HEK293 (cell line): ENCODE results near the gene GRHL3.

Experiments
- CTCF ChIA-PET: fragments of 350-600 bp; formaldehyde crosslinking; extraction: SDS; loops from one replicate; lab custom pipeline; 2021; ENCODE audit warnings: antibody characterized with exemption; lab: Yijun Ruan, JAX
- POLR2A ChIA-PET: fragments of 300-600 bp; formaldehyde crosslinking; extraction: SDS; loops from one replicate; lab custom pipeline; 2020; ENCODE audit warnings: antibody characterized with exemption, inconsistent platforms; lab: Yijun Ruan, JAX
- H3K27ac ChIP-seq: fragments of 200-500 bp; sonication (Bioruptor generic); 2 replicates; pipeline ENCODE4 v1.5.1; 2014; ENCODE audit warnings: low read depth, low read length, control low read depth, inconsistent platforms; ENCODE audit errors: extremely low read depth
- H3K36me3 ChIP-seq, 2 experiments: fragments of 200-500 bp in 1 of 2; sonication (Bioruptor generic) in 1 of 2; 1 replicate in 1 of 2; 2 replicates in 1 of 2; pipeline ENCODE4 v1.5.1; 2014 to 2017; ENCODE audit warnings: inconsistent platforms in 2 of 2, low read length in 2 of 2; ENCODE audit not compliant: control insufficient read depth in 2 of 2, insufficient read depth in 1 of 2
- H3K4me1 ChIP-seq: fragments of 200-500 bp; sonication (Bioruptor generic); 2 replicates; pipeline ENCODE4 v1.5.1; 2014; ENCODE audit warnings: mild to moderate bottlenecking, low read length, inconsistent platforms; ENCODE audit not compliant: control insufficient read depth, insufficient read depth
- H3K4me3 ChIP-seq: 2 replicates; pipeline ENCODE4 v1.5.1; 2011; ENCODE audit warnings: low read depth, mild to moderate bottlenecking, control low read depth, low read length, moderate library complexity
- H3K9me3 ChIP-seq: fragments of 200-500 bp; sonication (Bioruptor generic); 2 replicates; pipeline ENCODE4 v1.5.1; 2014; ENCODE audit warnings: low read depth, low read length, inconsistent platforms; ENCODE audit not compliant: control insufficient read depth, insufficient read depth
- AEBP2 ChIP-seq: fragments of 450-650 bp; formaldehyde crosslinking; IDR thresholded peaks from 2 replicates; pipeline ENCODE4 v1.5.1; 2016; ENCODE audit warnings: missing biosample characterization, missing genetic modification characterization, borderline replicate concordance
- KLF1 ChIP-seq: fragments of 450-650 bp; formaldehyde crosslinking; IDR thresholded peaks from 2 replicates; pipeline ENCODE4 v1.5.1; 2016; ENCODE audit warnings: missing biosample characterization, missing genetic modification characterization
- MZF1 ChIP-seq: fragments of 450-650 bp; formaldehyde crosslinking; IDR thresholded peaks from 2 replicates; pipeline ENCODE4 v1.5.1; 2017; ENCODE audit warnings: missing biosample characterization, missing genetic modification characterization, borderline replicate concordance
- ZBTB17 ChIP-seq: fragments of 450-650 bp; formaldehyde crosslinking; IDR thresholded peaks from 2 replicates; pipeline ENCODE4 v1.5.1; 2016; ENCODE audit warnings: missing biosample characterization, missing genetic modification characterization
- ZFP41 ChIP-seq: fragments of 450-650 bp; formaldehyde crosslinking; IDR thresholded peaks from 2 replicates; pipeline ENCODE4 v1.5.1; 2016; ENCODE audit warnings: missing biosample characterization, missing genetic modification characterization, borderline replicate concordance
- ZNF10 ChIP-seq: fragments of 450-650 bp; formaldehyde crosslinking; IDR thresholded peaks from 2 replicates; pipeline ENCODE4 v1.5.1; 2017; ENCODE audit warnings: missing biosample characterization, missing genetic modification characterization
- ZNF175 ChIP-seq: fragments of 450-650 bp; formaldehyde crosslinking; IDR thresholded peaks from 2 replicates; pipeline ENCODE4 v1.5.1; 2016; ENCODE audit warnings: missing biosample characterization, missing genetic modification characterization
- ZNF239 ChIP-seq: fragments of 450-650 bp; formaldehyde crosslinking; IDR thresholded peaks from 2 replicates; pipeline ENCODE4 v1.5.1; 2016; ENCODE audit warnings: missing biosample characterization, missing genetic modification characterization
- ZNF292 ChIP-seq: fragments of 450-650 bp; formaldehyde crosslinking; IDR thresholded peaks from 2 replicates; pipeline ENCODE4 v1.5.1; 2016; ENCODE audit warnings: low read depth, missing biosample characterization, missing genetic modification characterization, borderline replicate concordance
- ZNF302 ChIP-seq: fragments of 450-650 bp; formaldehyde crosslinking; IDR thresholded peaks from 2 replicates; pipeline ENCODE4 v1.5.1; 2016; ENCODE audit warnings: missing biosample characterization, missing genetic modification characterization, low read depth
- ZNF350 ChIP-seq: fragments of 450-650 bp; formaldehyde crosslinking; IDR thresholded peaks from 2 replicates; pipeline ENCODE4 v1.5.0; 2017; ENCODE audit warnings: missing biosample characterization, mild to moderate bottlenecking, missing genetic modification characterization
- ZNF398 ChIP-seq: fragments of 450-650 bp; formaldehyde crosslinking; IDR thresholded peaks from 2 replicates; pipeline ENCODE4 v1.5.1; 2017; ENCODE audit warnings: missing biosample characterization, missing genetic modification characterization
- ZNF473 ChIP-seq: fragments of 450-650 bp; formaldehyde crosslinking; IDR thresholded peaks from 2 replicates; pipeline ENCODE4 v1.5.1; 2017; ENCODE audit warnings: missing biosample characterization, missing genetic modification characterization
- ZNF600 ChIP-seq: fragments of 450-650 bp; formaldehyde crosslinking; IDR thresholded peaks from 2 replicates; pipeline ENCODE4 v1.5.1; 2016; ENCODE audit warnings: missing biosample characterization, missing genetic modification characterization
- TF ChIP-seq, protein P1 (sequence below): fragments of 450-650 bp; formaldehyde crosslinking; IDR thresholded peaks from 2 replicates; pipeline ENCODE4 v1.5.1; 2017; ENCODE audit warnings: missing biosample characterization, missing genetic modification characterization
- TF ChIP-seq, protein P2 (sequence below): fragments of 450-650 bp; formaldehyde crosslinking; IDR thresholded peaks from 2 replicates; pipeline ENCODE4 v1.5.1; 2016; ENCODE audit warnings: missing biosample characterization, missing genetic modification characterization, low read depth
- TF ChIP-seq, protein P3 (sequence below): fragments of 450-650 bp; formaldehyde crosslinking; IDR thresholded peaks from 2 replicates; pipeline ENCODE4 v1.5.1; 2016; ENCODE audit warnings: missing biosample characterization, missing genetic modification characterization
- TF ChIP-seq, protein P4 (sequence below): fragments of 450-650 bp; formaldehyde crosslinking; IDR thresholded peaks from 2 replicates; pipeline ENCODE4 v1.5.1; 2016; ENCODE audit warnings: missing biosample characterization, missing genetic modification characterization
- TF ChIP-seq, protein P5 (sequence below): fragments of 450-650 bp; IDR thresholded peaks from 2 replicates; pipeline ENCODE4 v1.5.1; 2018; ENCODE audit warnings: missing biosample characterization, missing genetic modification characterization

GRHL3 gene

DNA sequence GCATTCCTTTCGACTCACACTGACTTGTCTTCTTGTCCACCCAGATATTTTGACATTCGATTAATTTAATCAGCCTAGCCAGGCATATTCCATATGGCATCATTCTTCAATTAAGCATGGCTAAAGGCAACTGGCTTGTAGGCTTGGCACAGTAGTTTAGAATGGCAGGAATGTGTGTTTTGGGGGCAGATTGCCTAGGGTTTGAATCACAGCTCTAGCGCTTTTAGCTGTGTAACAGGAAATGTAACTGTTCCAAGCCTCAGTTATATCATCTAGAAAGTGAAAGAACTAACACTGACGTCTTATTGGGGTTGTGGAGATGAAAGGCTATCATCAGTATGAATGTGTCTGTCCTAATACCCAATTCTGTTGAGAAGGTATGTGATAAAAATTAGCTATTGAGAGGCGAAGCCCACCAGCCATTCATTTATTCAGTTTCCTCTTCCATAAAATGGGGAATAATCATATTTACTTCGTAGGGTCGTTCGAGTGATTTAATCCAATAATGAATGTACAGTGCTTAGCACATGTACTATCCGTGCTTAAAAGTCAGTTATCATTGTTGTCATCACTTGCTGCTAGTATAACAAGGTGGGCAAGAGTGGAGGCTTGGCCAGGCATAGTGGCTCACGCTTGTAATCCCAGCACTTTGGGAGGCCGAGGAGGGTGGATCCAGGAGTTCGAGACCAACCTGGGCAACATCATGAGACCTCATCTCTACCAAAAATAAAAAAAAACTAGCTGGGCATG is 41.6 kb upstream of the GRHL3 start:
- no peaks in the 10 kb centered on the region for H3K36me3 ChIP-seq
- H3K9me3 ChIP-seq, result no peaks in the 10 kb centered on the region
- TF ChIP-seq ZNF600 (no peak), KLF1 (tag by site-specific recombination) (no peak), ZNF302 (tag by site-specific recombination) (no peak), ZNF10 (no peak), ZNF239 (no peak)
- TF ChIP-seq, protein P1, sequence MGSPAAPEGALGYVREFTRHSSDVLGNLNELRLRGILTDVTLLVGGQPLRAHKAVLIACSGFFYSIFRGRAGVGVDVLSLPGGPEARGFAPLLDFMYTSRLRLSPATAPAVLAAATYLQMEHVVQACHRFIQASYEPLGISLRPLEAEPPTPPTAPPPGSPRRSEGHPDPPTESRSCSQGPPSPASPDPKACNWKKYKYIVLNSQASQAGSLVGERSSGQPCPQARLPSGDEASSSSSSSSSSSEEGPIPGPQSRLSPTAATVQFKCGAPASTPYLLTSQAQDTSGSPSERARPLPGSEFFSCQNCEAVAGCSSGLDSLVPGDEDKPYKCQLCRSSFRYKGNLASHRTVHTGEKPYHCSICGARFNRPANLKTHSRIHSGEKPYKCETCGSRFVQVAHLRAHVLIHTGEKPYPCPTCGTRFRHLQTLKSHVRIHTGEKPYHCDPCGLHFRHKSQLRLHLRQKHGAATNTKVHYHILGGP, result no peak
- TF ChIP-seq, protein P2, sequence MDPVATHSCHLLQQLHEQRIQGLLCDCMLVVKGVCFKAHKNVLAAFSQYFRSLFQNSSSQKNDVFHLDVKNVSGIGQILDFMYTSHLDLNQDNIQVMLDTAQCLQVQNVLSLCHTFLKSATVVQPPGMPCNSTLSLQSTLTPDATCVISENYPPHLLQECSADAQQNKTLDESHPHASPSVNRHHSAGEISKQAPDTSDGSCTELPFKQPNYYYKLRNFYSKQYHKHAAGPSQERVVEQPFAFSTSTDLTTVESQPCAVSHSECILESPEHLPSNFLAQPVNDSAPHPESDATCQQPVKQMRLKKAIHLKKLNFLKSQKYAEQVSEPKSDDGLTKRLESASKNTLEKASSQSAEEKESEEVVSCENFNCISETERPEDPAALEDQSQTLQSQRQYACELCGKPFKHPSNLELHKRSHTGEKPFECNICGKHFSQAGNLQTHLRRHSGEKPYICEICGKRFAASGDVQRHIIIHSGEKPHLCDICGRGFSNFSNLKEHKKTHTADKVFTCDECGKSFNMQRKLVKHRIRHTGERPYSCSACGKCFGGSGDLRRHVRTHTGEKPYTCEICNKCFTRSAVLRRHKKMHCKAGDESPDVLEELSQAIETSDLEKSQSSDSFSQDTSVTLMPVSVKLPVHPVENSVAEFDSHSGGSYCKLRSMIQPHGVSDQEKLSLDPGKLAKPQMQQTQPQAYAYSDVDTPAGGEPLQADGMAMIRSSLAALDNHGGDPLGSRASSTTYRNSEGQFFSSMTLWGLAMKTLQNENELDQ (tag by site-specific recombination), result no peak
- TF ChIP-seq, protein P3, sequence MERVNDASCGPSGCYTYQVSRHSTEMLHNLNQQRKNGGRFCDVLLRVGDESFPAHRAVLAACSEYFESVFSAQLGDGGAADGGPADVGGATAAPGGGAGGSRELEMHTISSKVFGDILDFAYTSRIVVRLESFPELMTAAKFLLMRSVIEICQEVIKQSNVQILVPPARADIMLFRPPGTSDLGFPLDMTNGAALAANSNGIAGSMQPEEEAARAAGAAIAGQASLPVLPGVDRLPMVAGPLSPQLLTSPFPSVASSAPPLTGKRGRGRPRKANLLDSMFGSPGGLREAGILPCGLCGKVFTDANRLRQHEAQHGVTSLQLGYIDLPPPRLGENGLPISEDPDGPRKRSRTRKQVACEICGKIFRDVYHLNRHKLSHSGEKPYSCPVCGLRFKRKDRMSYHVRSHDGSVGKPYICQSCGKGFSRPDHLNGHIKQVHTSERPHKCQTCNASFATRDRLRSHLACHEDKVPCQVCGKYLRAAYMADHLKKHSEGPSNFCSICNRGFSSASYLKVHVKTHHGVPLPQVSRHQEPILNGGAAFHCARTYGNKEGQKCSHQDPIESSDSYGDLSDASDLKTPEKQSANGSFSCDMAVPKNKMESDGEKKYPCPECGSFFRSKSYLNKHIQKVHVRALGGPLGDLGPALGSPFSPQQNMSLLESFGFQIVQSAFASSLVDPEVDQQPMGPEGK, result no peak
- no peaks in the 10 kb centered on the region for H3K4me1 ChIP-seq
- no peak overlapping the region for H3K27ac ChIP-seq
- no peak overlapping the region for H3K4me3 ChIP-seq
- POLR2A ChIA-PET, result no interaction called here
- CTCF ChIA-PET, result interaction anchor here (1.6 kb wide), 1 partner anchor 114 kb away, joined by 5 read pairs; no protein-coding TSS in a partner anchor

- POLR2A ChIA-PET, result no interaction called here
- CTCF ChIA-PET, result interaction anchor here (1.6 kb wide), 1 partner anchor 113 kb away, joined by 5 read pairs; no protein-coding TSS in a partner anchor
- Histone ChIP-seq H3K4me1 (peaks cover 4% of the 10 kb centered on the region; the same call in 1 of the 2 replicates), H3K36me3 (no peaks in the 10 kb centered on the region), H3K9me3 (no peaks in the 10 kb centered on the region), H3K27ac (no peak overlapping the region), H3K4me3 (no peak overlapping the region)
- TF ChIP-seq ZNF473 (no peak), ZNF398 (tag by site-specific recombination) (no peak), ZNF175 (tag by site-specific recombination) (no peak), ZFP41 (tag by site-specific recombination) (no peak), AEBP2 (tag by site-specific recombination) (no peak), MZF1 (no peak), ZBTB17 (tag by site-specific recombination) (no peak), ZNF350 (tag by site-specific recombination) (no peak), ZNF292 (no peak)
- TF ChIP-seq, protein P4, sequence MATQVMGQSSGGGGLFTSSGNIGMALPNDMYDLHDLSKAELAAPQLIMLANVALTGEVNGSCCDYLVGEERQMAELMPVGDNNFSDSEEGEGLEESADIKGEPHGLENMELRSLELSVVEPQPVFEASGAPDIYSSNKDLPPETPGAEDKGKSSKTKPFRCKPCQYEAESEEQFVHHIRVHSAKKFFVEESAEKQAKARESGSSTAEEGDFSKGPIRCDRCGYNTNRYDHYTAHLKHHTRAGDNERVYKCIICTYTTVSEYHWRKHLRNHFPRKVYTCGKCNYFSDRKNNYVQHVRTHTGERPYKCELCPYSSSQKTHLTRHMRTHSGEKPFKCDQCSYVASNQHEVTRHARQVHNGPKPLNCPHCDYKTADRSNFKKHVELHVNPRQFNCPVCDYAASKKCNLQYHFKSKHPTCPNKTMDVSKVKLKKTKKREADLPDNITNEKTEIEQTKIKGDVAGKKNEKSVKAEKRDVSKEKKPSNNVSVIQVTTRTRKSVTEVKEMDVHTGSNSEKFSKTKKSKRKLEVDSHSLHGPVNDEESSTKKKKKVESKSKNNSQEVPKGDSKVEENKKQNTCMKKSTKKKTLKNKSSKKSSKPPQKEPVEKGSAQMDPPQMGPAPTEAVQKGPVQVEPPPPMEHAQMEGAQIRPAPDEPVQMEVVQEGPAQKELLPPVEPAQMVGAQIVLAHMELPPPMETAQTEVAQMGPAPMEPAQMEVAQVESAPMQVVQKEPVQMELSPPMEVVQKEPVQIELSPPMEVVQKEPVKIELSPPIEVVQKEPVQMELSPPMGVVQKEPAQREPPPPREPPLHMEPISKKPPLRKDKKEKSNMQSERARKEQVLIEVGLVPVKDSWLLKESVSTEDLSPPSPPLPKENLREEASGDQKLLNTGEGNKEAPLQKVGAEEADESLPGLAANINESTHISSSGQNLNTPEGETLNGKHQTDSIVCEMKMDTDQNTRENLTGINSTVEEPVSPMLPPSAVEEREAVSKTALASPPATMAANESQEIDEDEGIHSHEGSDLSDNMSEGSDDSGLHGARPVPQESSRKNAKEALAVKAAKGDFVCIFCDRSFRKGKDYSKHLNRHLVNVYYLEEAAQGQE (tag by site-specific recombination), result no peak
- TF ChIP-seq, protein P5, sequence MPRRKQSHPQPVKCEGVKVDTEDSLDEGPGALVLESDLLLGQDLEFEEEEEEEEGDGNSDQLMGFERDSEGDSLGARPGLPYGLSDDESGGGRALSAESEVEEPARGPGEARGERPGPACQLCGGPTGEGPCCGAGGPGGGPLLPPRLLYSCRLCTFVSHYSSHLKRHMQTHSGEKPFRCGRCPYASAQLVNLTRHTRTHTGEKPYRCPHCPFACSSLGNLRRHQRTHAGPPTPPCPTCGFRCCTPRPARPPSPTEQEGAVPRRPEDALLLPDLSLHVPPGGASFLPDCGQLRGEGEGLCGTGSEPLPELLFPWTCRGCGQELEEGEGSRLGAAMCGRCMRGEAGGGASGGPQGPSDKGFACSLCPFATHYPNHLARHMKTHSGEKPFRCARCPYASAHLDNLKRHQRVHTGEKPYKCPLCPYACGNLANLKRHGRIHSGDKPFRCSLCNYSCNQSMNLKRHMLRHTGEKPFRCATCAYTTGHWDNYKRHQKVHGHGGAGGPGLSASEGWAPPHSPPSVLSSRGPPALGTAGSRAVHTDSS (tag by site-specific recombination), result no peak
Observed at GRCh38 chr1:24278726-24279125, 40.4 kb upstream of the GRHL3 start.
